Posterior vena cava (tissue), 2 donors: ENCODE data around the gene ADAMTS6. TPM values are rescaled to one million over a fixed set of nuclear protein-coding genes. Genes with fewer than 3 reads are reported as not detected.

Experiments
- DNase-seq: peaks from one replicate; pipeline ENCODE4 v3.0.0-alpha.2; 2020; ENCODE audit warnings: low spot score
- intact Hi-C, 2 donors: fragments of 100-400 bp; cut with DNase I; formaldehyde crosslinking; loops; one replicate each; pipeline versions ENCODE4 v1.14.1 to v1.14.2; 2022 to 2023
- total RNA-seq, 2 donors: library from RNA; stranded (reverse); fragmentation: NEBNext Ultra II Directional; extraction: Animal tissue kit (Norgen Biotek cat#: 25700); gene quantifications; one replicate each; pipeline ENCODE4 v1.2.1, GENCODE V29; 2021
- donor health status: DM: yes; HTN: yes; CAD: no.
- donor health status: DM: yes; HTN: yes; CAD: no.

The ADAMTS6 gene
- total RNA-seq, 2 donors from 2014 or later: 5.5 to 14.4 TPM

DNA sequence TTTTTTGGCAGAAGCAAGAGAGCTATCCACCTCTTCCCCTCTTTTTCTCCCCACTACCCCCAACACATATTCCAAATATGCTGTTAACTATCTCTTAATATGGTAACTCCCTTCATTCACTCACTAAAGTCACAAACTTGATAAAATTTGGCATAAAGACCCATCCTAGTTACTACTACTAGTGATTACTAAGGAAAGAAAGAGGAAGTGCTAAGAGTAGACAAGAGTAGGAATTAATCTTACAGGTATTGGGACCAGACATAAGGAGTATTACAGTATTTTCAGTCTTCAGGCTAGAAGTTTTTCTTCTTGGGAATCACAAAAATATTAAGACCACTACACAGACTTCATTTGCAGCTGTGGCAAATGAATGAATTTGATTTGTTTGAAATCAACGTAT lies 2.2 kb downstream of the ADAMTS6 start:
- intact Hi-C loops: no loop called here
- DNase-seq: no peak

DNA sequence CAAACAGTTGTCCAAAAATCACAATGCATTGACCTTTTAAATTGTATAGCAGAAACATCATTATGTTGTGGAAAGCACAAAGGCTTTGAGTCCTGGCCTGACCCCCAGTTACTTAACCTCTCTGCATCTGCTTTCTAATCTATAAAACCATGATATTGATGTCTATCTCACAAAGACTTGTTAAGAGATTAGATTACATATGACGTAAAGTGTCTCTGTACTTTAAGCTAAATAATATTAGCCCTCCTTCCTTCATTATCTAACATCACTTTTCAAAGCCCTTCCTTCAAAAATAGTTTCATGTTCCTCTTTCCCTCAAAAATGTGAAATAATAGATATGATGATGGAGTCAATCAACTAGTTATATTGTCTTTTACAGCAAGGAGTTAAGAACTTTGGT lies 3.4 kb downstream of the ADAMTS6 start:
- intact Hi-C loops: no loop called here
- DNase-seq: no peak

DNA sequence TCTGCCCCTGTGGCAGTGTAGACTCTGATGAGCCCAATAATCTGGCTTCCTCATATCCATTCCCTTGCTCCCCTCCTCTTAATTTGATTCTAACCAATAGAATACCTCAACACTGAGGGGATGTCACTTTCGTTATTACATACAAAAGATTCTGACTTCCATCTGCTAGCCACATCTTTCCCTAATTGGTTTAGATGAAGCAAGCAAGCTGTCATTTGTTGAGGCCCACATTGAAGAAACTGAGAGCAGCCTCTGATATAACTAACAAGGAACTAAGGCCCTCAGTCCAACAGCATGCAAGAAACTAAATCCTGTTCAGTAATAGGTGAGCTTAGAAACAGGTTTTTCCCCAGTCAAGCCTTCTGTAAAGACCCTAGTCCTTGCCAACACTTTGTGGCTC lies 5.8 kb downstream of the ADAMTS6 start:
- DNase-seq: no peak
- intact Hi-C loops: no loop called here

DNA sequence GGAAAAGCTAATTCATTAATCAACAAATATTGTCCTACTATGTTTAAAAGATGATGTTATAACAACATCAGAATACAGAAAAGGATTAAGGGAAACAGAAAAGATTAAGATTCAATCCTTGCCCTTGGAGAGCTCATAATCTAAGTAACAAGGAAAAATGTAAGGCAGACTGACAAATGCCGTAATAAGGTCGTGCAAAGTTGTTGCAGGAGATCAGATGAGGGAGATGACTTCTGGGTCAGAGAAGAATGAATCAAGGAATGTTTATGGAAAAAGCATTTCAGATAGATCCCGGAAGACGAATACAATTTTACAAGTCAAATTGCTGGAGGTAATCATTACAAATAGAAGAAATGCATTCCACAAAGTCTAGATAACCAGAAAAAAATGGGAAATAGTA lies 6.4 kb downstream of the ADAMTS6 start:
- DNase-seq: no peak
- intact Hi-C loops: no loop called here

DNA sequence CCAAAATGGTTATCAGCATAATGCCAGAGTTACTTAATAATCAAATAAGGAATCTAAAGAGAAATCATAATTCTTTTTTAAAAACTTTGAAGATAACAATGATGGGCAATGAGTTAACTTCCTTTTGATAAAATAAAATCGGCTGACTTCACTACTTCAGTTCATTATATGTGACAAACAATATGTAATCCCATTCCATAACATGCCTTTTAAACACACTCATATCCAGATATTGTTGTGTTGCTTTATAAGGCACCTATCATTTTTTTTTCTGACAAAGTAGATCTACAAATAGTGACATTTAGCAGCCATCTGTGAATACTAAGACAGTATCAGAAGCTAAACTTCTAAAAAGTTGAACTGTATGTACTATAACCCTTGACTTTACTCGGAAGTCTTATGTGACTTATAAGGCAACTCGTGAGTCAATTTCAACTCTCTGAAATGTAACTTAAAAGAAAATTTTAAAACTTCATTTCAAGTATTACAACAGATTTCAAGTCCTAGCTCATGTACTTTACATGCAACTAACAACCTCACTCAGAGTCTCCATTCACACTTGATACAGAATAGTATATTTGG lies 7.5 kb downstream of the ADAMTS6 start:
- intact Hi-C loops: no loop called here

DNA sequence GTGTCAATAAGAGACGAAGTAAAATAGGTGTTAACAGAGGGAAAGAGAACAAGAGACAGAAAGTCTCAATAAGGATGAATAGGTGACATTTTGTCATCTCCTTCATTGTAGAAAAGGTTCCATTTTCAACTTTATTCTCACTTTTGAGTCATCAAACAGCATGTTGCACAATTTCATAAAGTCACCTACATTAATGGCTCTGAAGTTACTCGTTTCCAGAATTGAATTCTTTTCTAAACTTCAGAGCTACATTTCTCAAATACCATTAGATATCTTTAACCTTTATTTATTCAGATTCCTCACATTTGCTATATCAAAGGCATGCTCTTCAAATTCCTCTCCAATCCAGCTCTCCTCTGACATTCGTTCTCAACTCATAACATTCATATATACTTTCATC lies 13.1 kb downstream of the ADAMTS6 start:
- no peak for DNase-seq
- intact Hi-C loops: no loop called here

More for the DNA sequence above, 7.5 kb downstream of the ADAMTS6 start:
- no peak for DNase-seq

DNA sequence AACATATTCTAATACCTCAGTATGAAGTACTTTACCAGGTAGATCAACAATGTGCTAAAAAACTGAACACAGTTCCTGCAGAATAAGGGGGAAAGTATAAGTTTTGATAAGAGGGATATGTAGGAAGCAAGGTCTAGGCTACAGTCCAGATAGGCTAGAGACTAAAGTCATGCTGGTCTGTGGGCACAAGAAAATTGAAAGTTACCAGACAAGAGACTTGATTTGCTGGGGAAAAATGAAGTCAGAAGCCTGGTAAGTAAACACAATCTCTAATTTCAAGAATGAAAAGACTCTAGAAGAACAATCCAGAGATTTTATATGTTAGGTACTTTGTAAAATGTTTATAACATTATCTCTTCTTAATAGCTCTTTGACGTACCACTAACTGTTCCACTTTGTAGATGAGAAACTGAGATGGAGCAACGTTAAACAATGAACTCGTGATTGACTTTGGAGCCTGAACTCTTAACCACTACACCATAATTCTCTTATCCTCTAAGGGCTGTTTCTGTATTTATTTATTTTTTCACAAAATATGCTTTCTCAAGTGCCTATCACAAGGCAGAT lies 19.5 kb downstream of the ADAMTS6 start:
- no peak for DNase-seq
- intact Hi-C loops: no loop called here

DNA sequence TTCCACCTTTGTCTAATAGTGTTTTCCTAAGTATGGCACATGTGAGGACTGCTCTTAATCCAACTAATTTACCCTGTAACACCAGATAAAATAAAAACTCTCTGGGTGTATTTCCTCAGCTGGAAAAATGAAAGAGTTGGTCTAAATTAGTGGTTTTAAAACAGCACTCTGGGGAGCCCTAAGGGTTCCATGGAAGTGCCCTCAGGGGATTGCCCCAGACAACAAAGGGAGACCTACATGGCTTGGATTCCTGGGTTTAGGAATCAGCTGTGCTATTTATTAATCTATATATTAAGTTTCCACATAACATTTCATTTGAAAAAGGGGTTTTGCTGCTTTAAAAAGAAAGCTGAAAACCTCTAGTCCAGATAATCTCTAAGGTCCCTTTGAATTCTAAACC lies 20.2 kb downstream of the ADAMTS6 start:
- intact Hi-C loops: no loop called here
- DNase-seq: no peak

DNA sequence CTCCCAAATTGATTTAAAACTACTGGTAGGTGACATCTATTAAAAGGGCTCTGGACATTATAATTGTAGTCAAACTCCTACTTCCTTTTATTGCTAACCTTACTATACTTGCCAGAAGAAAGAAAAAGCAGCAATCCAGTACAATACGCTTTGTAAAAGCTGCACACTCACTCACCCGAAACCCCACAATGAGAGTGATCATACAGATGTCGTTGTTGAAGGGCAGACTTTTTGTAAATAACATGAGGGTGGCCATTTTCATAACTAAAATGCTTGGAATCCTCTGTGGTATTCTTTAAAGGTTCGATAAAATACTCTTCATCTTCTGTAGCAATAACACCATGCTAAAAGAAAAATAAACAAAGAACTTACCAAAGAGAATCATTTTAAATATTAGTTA lies 21.7 kb downstream of the ADAMTS6 start:
- intact Hi-C loops: no loop called here

DNA sequence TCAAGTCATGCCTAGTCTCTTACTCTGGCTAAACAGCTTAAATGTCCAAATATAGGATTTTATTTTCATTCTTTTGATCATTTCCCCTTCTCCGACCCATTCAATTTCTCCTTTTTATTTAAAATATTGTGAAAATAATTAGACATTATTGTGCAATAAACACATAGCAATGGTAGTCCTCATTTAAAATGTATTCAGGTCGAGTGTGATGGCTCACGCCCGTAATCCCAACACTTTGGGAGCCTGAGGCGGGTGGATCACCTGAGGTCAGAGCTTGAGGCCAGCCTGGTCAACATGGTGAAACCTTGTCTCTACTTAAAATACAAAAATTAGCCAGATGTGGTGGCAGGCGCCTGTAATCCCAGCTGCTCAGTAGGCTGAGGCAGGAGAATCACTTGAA lies 26.7 kb downstream of the ADAMTS6 start:
- intact Hi-C loops: no loop called here
- no peak for DNase-seq

More for the DNA sequence above, 21.7 kb downstream of the ADAMTS6 start:
- no peak for DNase-seq

DNA sequence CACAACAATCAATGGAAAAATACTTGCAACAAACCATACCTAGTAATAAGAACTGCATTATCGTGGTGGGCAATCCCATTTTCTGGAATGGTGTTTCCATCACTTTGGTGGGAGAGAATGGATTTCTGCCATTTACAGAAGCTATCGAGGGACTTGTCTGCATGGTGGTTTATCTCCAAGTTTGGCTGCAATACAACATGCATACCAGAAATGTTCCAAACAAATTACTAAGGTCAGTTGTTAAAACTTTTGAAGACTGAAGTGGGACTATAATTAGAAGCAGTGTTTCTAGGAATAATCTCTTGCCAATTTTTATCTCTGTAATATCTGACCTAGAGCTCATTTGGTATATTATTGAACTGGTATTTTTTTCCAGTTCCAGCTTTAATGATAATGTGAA lies 30.3 kb downstream of the ADAMTS6 start:
- intact Hi-C loops: no loop called here
- no peak for DNase-seq

DNA sequence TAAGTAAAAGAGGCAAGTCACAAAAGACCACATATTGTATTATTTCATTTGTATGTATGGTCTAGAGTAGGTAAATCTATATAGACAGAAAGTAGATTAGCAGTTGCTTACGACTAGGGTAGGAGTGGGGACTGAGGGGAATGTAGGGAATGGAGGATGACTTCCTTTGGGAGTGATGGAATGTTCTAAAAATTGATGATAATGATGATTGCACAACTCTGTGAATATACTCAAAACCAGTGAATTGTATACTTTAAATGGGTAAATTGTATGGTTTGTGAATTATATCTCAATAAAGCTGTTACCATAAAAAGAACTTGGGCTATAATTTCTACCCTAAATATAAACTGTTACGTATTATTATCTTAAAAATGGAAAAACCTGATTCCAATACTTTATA lies 35.0 kb downstream of the ADAMTS6 start:
- intact Hi-C loops: no loop called here
- DNase-seq: no peak

DNA sequence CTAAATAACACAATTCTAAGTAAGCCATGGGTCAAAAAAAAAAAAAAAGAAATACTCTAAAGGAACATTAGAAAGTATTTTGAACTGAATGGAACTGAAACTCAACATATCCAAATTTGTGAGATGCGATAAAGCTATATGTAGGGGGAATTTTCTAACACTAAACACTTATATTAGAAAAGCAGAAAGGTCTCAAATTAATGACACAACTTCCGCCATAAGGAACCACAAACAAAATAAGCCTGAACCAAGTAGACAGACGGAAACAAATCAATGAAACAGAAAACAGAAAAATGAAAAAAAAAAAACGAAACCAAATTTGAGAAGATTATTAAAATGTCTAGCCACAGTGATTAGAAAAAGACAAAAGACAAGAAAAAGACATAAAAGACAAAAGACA lies 39.9 kb downstream of the ADAMTS6 start:
- no peak for DNase-seq
- intact Hi-C loops: no loop called here

DNA sequence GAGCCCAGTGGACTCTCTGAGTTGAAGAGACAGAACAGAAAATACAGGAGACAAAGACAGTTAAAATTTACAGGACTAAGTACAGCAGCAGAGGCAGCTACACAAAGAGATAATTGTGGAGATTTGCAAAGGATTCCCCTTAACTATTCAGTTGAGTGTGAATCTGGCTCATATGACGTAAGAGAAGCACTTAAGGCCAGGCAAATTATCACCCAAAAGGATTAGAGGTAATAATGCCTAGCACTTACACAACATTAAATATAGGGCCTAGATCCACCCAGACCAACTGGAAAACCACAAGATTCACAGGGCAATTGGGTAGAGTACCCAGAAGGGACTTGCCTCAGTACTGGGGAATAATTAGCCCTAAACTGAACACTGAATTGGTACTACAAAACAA lies 41.3 kb downstream of the ADAMTS6 start:
- no peak for DNase-seq
- intact Hi-C loops: no loop called here

DNA sequence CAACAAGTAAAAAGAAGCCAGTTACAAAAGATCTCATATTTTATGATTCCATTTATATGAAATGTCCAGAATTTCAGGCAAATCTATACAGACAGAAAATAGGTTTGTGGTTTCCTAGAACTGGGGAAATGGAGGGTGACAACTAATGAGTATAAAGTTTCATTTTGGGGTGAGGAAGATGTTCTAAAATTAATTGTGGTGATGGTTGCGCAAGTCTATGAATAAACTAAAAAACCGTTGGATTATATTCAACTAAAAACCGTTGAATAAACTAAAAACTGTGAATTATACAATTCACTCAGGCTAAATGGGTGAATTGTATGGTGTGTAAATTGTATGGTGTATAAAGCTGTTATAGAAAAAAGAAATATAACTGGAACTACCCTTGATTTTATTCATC lies 47.6 kb downstream of the ADAMTS6 start:
- intact Hi-C loops: no loop called here
- DNase-seq: no peak

DNA sequence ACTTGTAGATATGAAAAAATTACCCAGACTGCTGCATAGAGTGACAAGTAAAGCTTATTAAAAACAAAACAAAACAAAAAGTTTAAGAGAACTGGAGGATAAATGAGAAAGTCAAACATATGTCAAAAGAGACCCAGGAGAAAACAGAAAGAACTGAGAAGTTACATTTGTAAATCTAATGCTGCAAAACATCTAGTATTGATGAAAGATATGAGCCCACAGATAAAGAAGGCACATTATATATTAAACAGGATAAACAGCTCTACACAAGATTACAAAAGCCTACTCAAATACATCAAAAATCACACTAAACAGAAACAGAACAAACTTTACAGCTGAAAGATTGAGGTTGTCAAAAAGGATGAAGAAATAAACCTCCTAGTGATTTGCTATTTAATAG lies 55.1 kb downstream of the ADAMTS6 start:
- intact Hi-C loops: no loop called here
- DNase-seq: no peak

DNA sequence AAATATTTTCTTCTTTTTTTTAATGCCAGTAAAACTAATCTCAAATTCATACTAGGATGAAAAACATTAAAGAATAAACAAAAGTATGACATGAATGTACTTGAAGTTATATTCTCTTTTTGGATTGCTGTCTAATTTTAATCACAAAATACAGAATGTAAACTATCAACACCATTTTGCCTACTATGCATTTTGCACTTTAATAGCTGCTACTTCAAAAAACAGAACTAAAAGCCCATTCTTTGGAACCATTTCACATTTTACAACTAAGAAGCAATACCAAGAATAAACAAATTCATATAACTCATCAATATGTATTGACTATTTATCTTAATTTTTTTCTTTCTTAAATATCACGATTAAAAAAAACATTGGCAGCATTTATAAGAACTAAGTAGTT lies 58.1 kb downstream of the ADAMTS6 start:
- intact Hi-C loops: no loop called here
- no peak for DNase-seq

DNA sequence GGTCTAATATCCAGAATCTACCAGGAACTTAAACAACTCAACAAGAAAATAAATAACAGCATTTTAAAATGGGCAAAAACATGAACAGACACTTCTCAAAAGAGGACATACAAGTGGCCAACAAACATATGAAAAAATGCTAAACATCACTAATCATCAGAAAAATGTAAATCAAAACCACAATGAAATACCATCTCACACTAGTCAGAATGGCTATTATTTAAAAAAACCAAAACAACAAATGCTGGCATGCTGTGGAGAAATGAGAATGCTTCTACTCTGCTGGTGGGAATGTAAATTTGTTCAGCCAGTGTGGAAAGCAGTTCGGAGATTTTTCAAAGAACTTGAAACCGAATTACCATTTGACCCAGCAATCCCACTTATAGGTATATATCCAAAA lies 63.1 kb downstream of the ADAMTS6 start:
- no peak for DNase-seq
- intact Hi-C loops: no loop called here

DNA sequence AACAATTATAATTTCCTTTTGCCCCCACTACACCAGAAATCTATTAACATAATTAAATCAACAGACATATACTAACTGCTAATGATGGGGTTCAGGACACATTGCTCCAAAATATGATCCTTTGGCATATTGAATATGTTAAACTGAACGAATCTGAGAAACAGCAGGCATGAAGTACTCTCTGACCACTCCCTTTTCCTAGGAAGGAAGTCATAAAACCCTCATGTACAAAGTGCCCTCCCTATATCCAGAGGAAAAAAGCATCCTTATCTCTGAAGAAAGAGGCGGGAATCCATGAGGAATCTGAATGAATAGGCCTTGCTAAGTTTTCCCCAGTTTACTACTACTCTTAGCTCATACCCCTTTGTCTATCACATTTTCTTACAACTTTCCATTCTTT lies 67.9 kb downstream of the ADAMTS6 start:
- intact Hi-C loops: no loop called here
- DNase-seq: no peak

DNA sequence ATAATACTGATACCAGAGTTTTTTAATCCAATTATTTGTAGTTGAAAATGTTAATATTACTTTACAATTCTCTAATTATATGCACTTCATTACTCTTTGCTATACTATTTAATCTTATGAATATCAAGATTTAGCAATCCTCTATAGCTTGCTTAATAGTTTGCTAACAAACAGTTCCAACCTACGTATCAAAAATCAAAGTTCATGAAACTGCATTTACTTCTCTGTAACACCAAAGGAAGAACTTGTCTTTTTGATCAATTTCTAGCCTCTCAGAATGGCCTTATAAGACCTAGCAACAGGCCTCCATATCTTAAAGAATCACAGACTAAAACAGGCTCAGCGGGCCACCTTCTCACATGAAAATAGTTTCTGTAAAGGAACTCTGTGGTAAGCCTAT lies 68.9 kb downstream of the ADAMTS6 start:
- DNase-seq: no peak
- intact Hi-C loops: no loop called here

DNA sequence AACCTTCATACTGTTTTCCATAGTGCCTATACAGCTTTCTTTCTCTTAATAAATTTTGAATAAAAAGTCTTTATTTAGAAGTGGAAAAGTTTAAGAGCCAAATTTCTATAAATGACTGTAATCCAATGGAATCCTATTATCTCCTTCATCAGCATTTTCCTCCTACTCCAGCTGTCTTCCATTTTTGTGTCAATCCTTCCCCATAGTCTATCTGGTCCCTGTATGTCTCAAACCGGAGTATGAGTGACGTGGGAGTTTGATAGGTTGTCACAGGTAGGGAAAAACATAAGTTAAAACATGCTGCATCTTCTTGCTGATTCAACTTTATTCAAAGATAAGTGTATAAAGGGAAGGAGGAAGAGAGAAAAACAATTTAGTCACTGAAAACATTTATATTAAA lies 70.4 kb downstream of the ADAMTS6 start:
- DNase-seq: no peak
- intact Hi-C loops: no loop called here
